NCI-H2029 treated with DMSO at 0.1 percent for 48 hours (cell line): ENCODE measurements around the gene MACIR.

Experiments
- DNase-seq: peaks from one replicate; lab custom pipeline; 2025; lab: John Stamatoyannopoulos, UW

The MACIR gene

GRCh38 chr5:103291606-103292005 lies 33.0 kb downstream of the MACIR start:
- DNase-seq, result no peak

GRCh38 chr5:103293099-103293498 lies 34.5 kb downstream of the MACIR start:
- DNase-seq, result no peak

GRCh38 chr5:103293719-103294118 lies 35.2 kb downstream of the MACIR start:
- DNase-seq, result no peak

- no peak for DNase-seq
Measured at GRCh38 chr5:103294906-103295305, 36.3 kb downstream of the MACIR start.

- no peak for DNase-seq
Measured at GRCh38 chr5:103295424-103295823, 36.9 kb downstream of the MACIR start.

GRCh38 chr5:103295871-103296270 lies 37.3 kb downstream of the MACIR start:
- DNase-seq, result no peak

- no peak for DNase-seq
Measured at GRCh38 chr5:103298117-103298516, 39.6 kb downstream of the MACIR start.

- no peak for DNase-seq
Measured at GRCh38 chr5:103298607-103299188, 40.1 kb downstream of the MACIR start.

- no peak for DNase-seq
Measured at GRCh38 chr5:103305809-103306208, 47.2 kb downstream of the MACIR start.

GRCh38 chr5:103307470-103307869 lies 48.9 kb downstream of the MACIR start:
- no peak for DNase-seq

GRCh38 chr5:103308774-103309173 lies 50.2 kb downstream of the MACIR start:
- DNase-seq, result no peak

- no peak for DNase-seq
Measured at GRCh38 chr5:103313056-103313455, 54.5 kb downstream of the MACIR start.

GRCh38 chr5:103315455-103315854 lies 56.9 kb downstream of the MACIR start:
- DNase-seq, result no peak

- DNase-seq, result no peak
Measured at GRCh38 chr5:103327451-103327850, 68.9 kb downstream of the MACIR start.

GRCh38 chr5:103327893-103328292 lies 69.3 kb downstream of the MACIR start:
- no peak for DNase-seq
